ENCODE data around the gene NID1.

The NID1 gene

DNA sequence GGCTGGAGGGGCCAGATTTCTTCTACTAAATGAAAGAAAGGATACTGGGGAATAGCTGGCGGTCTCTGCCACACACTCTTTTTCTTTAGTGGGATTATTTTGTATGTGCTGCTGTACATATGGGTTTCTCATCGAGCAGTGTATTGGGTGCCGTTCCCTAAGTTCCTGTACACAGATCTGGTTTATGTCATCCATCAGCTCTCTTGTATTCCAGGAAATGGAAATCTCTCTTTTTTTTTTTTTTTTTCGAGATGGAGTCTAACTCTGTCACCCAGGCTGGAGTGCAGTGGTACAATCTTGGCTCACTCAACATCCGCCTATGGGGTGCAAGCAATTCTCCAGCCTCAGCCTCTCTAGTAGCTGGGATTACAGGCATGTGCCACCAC lies 27.0 kb upstream of the NID1 start:
- no peak overlapping the region for H3K4me3 ChIP-seq (ENCODE audit: low read length)
- WGBS (ENCODE audit: insufficient coverage, insufficient read length): no CpG with 5 or more reads among the region's 5 CpGs
- no peaks in the 10 kb centered on the region for H3K36me3 ChIP-seq (ENCODE audit: control insufficient read depth, insufficient read depth, low read length)
- DNase-seq (ENCODE audit: low read depth, low spot score): no peak
- no peaks in the 10 kb centered on the region for H3K4me1 ChIP-seq (ENCODE audit: control insufficient read depth, insufficient read depth, low read length)
- no peaks in the 10 kb centered on the region for H3K9me3 ChIP-seq (ENCODE audit: control insufficient read depth, insufficient read depth, low read length)
- H3K27me3 ChIP-seq (ENCODE audit: control insufficient read depth, insufficient read depth, low read length): no peaks in the 10 kb centered on the region
- no peak overlapping the region for H3K27ac ChIP-seq (ENCODE audit: low read length)

DNA sequence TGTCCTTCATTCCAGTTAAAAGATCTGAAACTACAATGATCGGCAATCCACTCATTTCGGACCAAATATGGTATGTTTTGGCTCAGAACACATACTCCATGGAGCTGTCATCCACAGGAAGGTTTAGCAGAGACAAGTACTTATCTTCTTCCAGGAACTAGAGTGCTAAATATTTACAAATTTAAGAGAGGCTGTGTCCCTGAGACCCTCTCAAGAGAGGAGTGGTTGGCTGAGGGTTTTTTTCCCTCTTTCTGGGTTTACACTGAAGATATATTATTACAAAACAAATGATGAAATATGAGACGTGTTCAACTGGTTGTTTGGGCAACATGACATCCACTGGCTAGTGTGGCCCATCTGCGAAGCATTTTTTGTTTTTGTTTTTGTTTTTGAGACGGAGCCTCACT lies 25.9 kb upstream of the NID1 start:
- no CpG with 5 or more reads among the region's 5 CpGs for WGBS (ENCODE audit: insufficient coverage, insufficient read length)
- no peaks in the 10 kb centered on the region for H3K4me1 ChIP-seq (ENCODE audit: control insufficient read depth, insufficient read depth, low read length)
- H3K27me3 ChIP-seq (ENCODE audit: control insufficient read depth, insufficient read depth, low read length): no peaks in the 10 kb centered on the region
- no peak overlapping the region for H3K4me3 ChIP-seq (ENCODE audit: low read length)
- H3K36me3 ChIP-seq (ENCODE audit: control insufficient read depth, insufficient read depth, low read length): no peaks in the 10 kb centered on the region
- no peak overlapping the region for H3K27ac ChIP-seq (ENCODE audit: low read length)
- H3K9me3 ChIP-seq (ENCODE audit: control insufficient read depth, insufficient read depth, low read length): no peaks in the 10 kb centered on the region
- DNase-seq (ENCODE audit: low read depth, low spot score): no peak

GRCh38 chr1:236089046-236089773 lies 24.3 kb upstream of the NID1 start:
- H3K27me3 ChIP-seq (ENCODE audit: control insufficient read depth, insufficient read depth, low read length): no peaks in the 10 kb centered on the region
- H3K36me3 ChIP-seq (ENCODE audit: control insufficient read depth, insufficient read depth, low read length): no peaks in the 10 kb centered on the region
- H3K9me3 ChIP-seq (ENCODE audit: control insufficient read depth, insufficient read depth, low read length): no peaks in the 10 kb centered on the region
- H3K27ac ChIP-seq (ENCODE audit: low read length): no peak overlapping the region
- no peak for DNase-seq (ENCODE audit: low read depth, low spot score)
- H3K4me1 ChIP-seq (ENCODE audit: control insufficient read depth, insufficient read depth, low read length): no peaks in the 10 kb centered on the region
- no peak overlapping the region for H3K4me3 ChIP-seq (ENCODE audit: low read length)
- no CpG with 5 or more reads among the region's 12 CpGs for WGBS (ENCODE audit: insufficient coverage, insufficient read length)

DNA sequence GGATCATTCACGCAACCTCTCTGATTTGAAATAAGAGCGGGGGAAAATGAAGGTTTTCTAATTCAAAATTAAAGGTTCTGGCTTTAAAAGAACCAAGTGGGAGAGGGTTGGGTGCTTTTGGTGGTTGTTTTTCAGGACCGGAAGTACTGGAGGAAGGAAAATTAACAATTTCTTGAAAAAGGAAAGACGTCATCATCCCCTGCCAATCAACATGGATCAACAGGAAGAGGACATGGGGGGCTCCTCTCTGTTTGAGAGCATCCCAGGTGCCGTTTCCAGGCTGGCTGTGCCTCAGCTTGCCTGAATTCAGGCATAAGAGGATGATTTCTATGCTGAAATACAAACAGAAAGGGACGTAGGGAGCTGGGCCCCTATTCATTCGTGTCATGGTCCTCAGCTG lies 21.6 kb upstream of the NID1 start:
- Histone ChIP-seq H3K9me3 (ENCODE audit: control insufficient read depth, insufficient read depth, low read length) (no peaks in the 10 kb centered on the region), H3K4me1 (ENCODE audit: control insufficient read depth, insufficient read depth, low read length) (no peaks in the 10 kb centered on the region), H3K27me3 (ENCODE audit: control insufficient read depth, insufficient read depth, low read length) (no peaks in the 10 kb centered on the region), H3K27ac (ENCODE audit: low read length) (no peak overlapping the region), H3K4me3 (ENCODE audit: low read length) (no peak overlapping the region), H3K36me3 (ENCODE audit: control insufficient read depth, insufficient read depth, low read length) (no peaks in the 10 kb centered on the region)
- no peak for DNase-seq (ENCODE audit: low read depth, low spot score)
- no CpG with 5 or more reads among the region's 7 CpGs for WGBS (ENCODE audit: insufficient coverage, insufficient read length)

- Histone ChIP-seq H3K9me3 (ENCODE audit: control insufficient read depth, insufficient read depth, low read length) (no peaks in the 10 kb centered on the region), H3K27ac (ENCODE audit: low read length) (no peak overlapping the region), H3K36me3 (ENCODE audit: control insufficient read depth, insufficient read depth, low read length) (no peaks in the 10 kb centered on the region), H3K4me1 (ENCODE audit: control insufficient read depth, insufficient read depth, low read length) (no peaks in the 10 kb centered on the region), H3K27me3 (ENCODE audit: control insufficient read depth, insufficient read depth, low read length) (no peaks in the 10 kb centered on the region), H3K4me3 (ENCODE audit: low read length) (no peak overlapping the region)
- no peak for DNase-seq (ENCODE audit: low read depth, low spot score)
- 100% methylated on average over 2 of the region's 6 CpGs for WGBS (ENCODE audit: insufficient coverage, insufficient read length)
Measured at GRCh38 chr1:236085545-236086159, 20.8 kb upstream of the NID1 start.

GRCh38 chr1:236084386-236084730 lies 19.5 kb upstream of the NID1 start:
- no peak overlapping the region for H3K27ac ChIP-seq (ENCODE audit: low read length)
- no peak overlapping the region for H3K4me3 ChIP-seq (ENCODE audit: low read length)
- H3K9me3 ChIP-seq (ENCODE audit: control insufficient read depth, insufficient read depth, low read length): no peaks in the 10 kb centered on the region
- H3K36me3 ChIP-seq (ENCODE audit: control insufficient read depth, insufficient read depth, low read length): no peaks in the 10 kb centered on the region
- no CpG with 5 or more reads among the region's 3 CpGs for WGBS (ENCODE audit: insufficient coverage, insufficient read length)
- H3K27me3 ChIP-seq (ENCODE audit: control insufficient read depth, insufficient read depth, low read length): no peaks in the 10 kb centered on the region
- no peaks in the 10 kb centered on the region for H3K4me1 ChIP-seq (ENCODE audit: control insufficient read depth, insufficient read depth, low read length)
- no peak for DNase-seq (ENCODE audit: low read depth, low spot score)

DNA sequence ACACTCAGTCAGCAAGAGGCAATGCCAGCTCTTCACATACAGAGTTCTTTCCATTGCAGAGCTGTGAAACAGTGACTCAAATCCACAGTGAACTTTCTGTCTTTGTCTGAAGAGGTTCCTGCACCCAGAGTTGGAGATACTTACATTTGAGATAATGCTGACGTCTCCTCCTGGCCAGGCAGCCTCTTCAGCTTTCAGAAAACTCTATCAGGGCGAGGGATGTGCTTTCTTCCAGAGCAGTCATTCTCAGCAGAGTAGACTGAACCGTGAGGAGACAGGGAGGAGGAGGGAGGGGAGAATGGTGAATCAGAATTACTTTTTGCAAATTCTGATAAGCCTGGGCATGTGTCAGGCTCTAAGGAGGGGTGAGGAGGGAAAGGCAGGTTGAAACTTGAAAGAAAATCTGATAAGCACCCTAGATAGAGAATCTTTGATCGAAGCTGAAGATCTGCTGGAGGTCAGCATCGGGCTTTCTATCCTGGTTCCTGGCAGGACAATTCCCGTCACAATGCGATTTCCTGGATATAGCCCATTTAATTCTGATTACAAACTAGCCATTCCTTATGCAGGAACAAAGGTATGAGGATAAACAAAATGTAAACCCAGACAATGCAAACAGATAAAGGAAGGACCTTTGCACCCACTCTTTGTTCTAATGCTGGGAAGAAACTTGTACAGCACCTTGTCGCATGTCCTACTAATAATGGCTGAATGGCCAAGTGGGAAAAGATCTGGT lies 18.9 kb upstream of the NID1 start:
- Histone ChIP-seq H3K27ac (ENCODE audit: low read length) (no peak overlapping the region), H3K27me3 (ENCODE audit: control insufficient read depth, insufficient read depth, low read length) (no peaks in the 10 kb centered on the region), H3K36me3 (ENCODE audit: control insufficient read depth, insufficient read depth, low read length) (no peaks in the 10 kb centered on the region), H3K4me3 (ENCODE audit: low read length) (no peak overlapping the region), H3K9me3 (ENCODE audit: control insufficient read depth, insufficient read depth, low read length) (no peaks in the 10 kb centered on the region), H3K4me1 (ENCODE audit: control insufficient read depth, insufficient read depth, low read length) (no peaks in the 10 kb centered on the region)
- DNase-seq (ENCODE audit: low read depth, low spot score): no peak
- WGBS (ENCODE audit: insufficient coverage, insufficient read length): no CpG with 5 or more reads among the region's 8 CpGs

- no peaks in the 10 kb centered on the region for H3K4me1 ChIP-seq (ENCODE audit: control insufficient read depth, insufficient read depth, low read length)
- DNase-seq (ENCODE audit: low read depth, low spot score): no peak
- H3K4me3 ChIP-seq (ENCODE audit: low read length): no peak overlapping the region
- H3K36me3 ChIP-seq (ENCODE audit: control insufficient read depth, insufficient read depth, low read length): no peaks in the 10 kb centered on the region
- H3K9me3 ChIP-seq (ENCODE audit: control insufficient read depth, insufficient read depth, low read length): no peaks in the 10 kb centered on the region
- 100% methylated on average over 2 of the region's 4 CpGs for WGBS (ENCODE audit: insufficient coverage, insufficient read length)
- H3K27me3 ChIP-seq (ENCODE audit: control insufficient read depth, insufficient read depth, low read length): no peaks in the 10 kb centered on the region
- H3K27ac ChIP-seq (ENCODE audit: low read length): no peak overlapping the region
Measured at GRCh38 chr1:236082526-236082925, 17.6 kb upstream of the NID1 start.

GRCh38 chr1:236081546-236082227 lies 16.8 kb upstream of the NID1 start:
- no CpG with 5 or more reads among the region's 10 CpGs for WGBS (ENCODE audit: insufficient coverage, insufficient read length)
- no peaks in the 10 kb centered on the region for H3K27me3 ChIP-seq (ENCODE audit: control insufficient read depth, insufficient read depth, low read length)
- no peaks in the 10 kb centered on the region for H3K4me1 ChIP-seq (ENCODE audit: control insufficient read depth, insufficient read depth, low read length)

GRCh38 chr1:236079703-236080102 lies 14.8 kb upstream of the NID1 start:
- Histone ChIP-seq H3K9me3 (ENCODE audit: control insufficient read depth, insufficient read depth, low read length) (no peaks in the 10 kb centered on the region), H3K4me1 (ENCODE audit: control insufficient read depth, insufficient read depth, low read length) (no peaks in the 10 kb centered on the region), H3K4me3 (ENCODE audit: low read length) (no peak overlapping the region), H3K36me3 (ENCODE audit: control insufficient read depth, insufficient read depth, low read length) (no peaks in the 10 kb centered on the region), H3K27me3 (ENCODE audit: control insufficient read depth, insufficient read depth, low read length) (no peaks in the 10 kb centered on the region), H3K27ac (ENCODE audit: low read length) (no peak overlapping the region)
- no peak for DNase-seq (ENCODE audit: low read depth, low spot score)
- no CpG with 5 or more reads among the region's 5 CpGs for WGBS (ENCODE audit: insufficient coverage, insufficient read length)

More at GRCh38 chr1:236081546-236082227, 16.8 kb upstream of the NID1 start:
- Histone ChIP-seq H3K27ac (ENCODE audit: low read length) (no peak overlapping the region), H3K4me3 (ENCODE audit: low read length) (no peak overlapping the region), H3K36me3 (ENCODE audit: control insufficient read depth, insufficient read depth, low read length) (no peaks in the 10 kb centered on the region), H3K9me3 (ENCODE audit: control insufficient read depth, insufficient read depth, low read length) (no peaks in the 10 kb centered on the region)
- no peak for DNase-seq (ENCODE audit: low read depth, low spot score)

All from iPS DF 6.9 (cell line).